ENCODE data around the gene AFAP1.

The AFAP1 gene

GRCh38 chr4:7956270-7956808, 16.7 kb upstream of the AFAP1 start:
- no peak overlapping the region for H3K4me3 ChIP-seq (ENCODE audit: low read depth, low read length)
- no peak for DNase-seq (ENCODE audit: low read depth)
- no peak for TF ChIP-seq CTCF (IDR thresholded peaks at IDR 0.05; ENCODE audit: insufficient read depth, low read depth, low read length, missing control alignments)

- TF ChIP-seq CTCF (IDR thresholded peaks at IDR 0.05; ENCODE audit: insufficient read depth, low read depth, low read length, missing control alignments): no peak
- DNase-seq (ENCODE audit: low read depth): no peak
- H3K4me3 ChIP-seq (ENCODE audit: low read depth, low read length): no peak overlapping the region
Observed at GRCh38 chr4:7955393-7955792, 15.7 kb upstream of the AFAP1 start.

GRCh38 chr4:7952615-7953014, 13.0 kb upstream of the AFAP1 start:
- TF ChIP-seq CTCF (IDR thresholded peaks at IDR 0.05; ENCODE audit: insufficient read depth, low read depth, low read length, missing control alignments): no peak

GRCh38 chr4:7950301-7951092, 10.8 kb upstream of the AFAP1 start:
- no peak for DNase-seq (ENCODE audit: low read depth)
- H3K4me3 ChIP-seq (ENCODE audit: low read depth, low read length): no peak overlapping the region
- no peak for TF ChIP-seq CTCF (IDR thresholded peaks at IDR 0.05; ENCODE audit: insufficient read depth, low read depth, low read length, missing control alignments)

More at GRCh38 chr4:7952615-7953014, 13.0 kb upstream of the AFAP1 start:
- no peak for DNase-seq (ENCODE audit: low read depth)
- no peak overlapping the region for H3K4me3 ChIP-seq (ENCODE audit: low read depth, low read length)

- no peak for DNase-seq (ENCODE audit: low read depth)
- no peak for TF ChIP-seq CTCF (IDR thresholded peaks at IDR 0.05; ENCODE audit: insufficient read depth, low read depth, low read length, missing control alignments)
- H3K4me3 ChIP-seq (ENCODE audit: low read depth, low read length): no peak overlapping the region
Observed at GRCh38 chr4:7949759-7950158, 10.1 kb upstream of the AFAP1 start.

GRCh38 chr4:7947927-7948326, 8.3 kb upstream of the AFAP1 start:
- H3K4me3 ChIP-seq (ENCODE audit: low read depth, low read length): no peak overlapping the region
- no peak for TF ChIP-seq CTCF (IDR thresholded peaks at IDR 0.05; ENCODE audit: insufficient read depth, low read depth, low read length, missing control alignments)
- DNase-seq (ENCODE audit: low read depth): no peak
